Measurements from ENCODE around the gene LAYN. TPM values are rescaled to one million over a fixed set of nuclear protein-coding genes. Genes with fewer than 3 reads are reported as not detected.

Gene LAYN
- total RNA-seq, 2 experiments from 2014 or later, result 1.3 to 1.4 TPM

DNA sequence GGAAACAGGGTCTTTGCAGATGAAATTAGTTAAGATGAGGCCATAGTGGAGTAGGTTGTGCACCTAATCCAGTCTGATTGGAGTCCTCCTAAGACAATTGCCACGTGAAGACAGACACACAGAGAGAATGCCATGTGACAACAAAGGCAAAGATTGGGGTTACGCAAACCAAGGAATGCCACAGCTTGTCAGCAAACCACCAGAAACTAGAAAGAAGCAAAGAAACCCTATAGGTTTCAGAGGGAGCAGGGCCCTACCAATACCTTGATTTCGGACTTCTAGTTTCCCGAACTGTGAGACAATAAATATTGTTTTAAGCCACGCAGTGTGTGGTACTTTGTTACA lies 8.2 kb upstream of the LAYN start:
- no peak overlapping the region for H3K4me3 Mint-ChIP-seq
- H3K27me3 Mint-ChIP-seq, result peaks cover 25% of the 10 kb centered on the region
- intact Hi-C loops (cut with DNase I, micrococcal nuclease), result no loop called here
- no peak overlapping the region for H3K4me3 ChIP-seq (ENCODE audit: low read length)
- ChIA-PET POLR2A (no interaction called here), CTCF (interaction anchor here (0.6 kb wide), 1 partner anchor 23 kb away, joined by 3 read pairs; no protein-coding TSS in a partner anchor)
- TF ChIP-seq, protein P1, sequence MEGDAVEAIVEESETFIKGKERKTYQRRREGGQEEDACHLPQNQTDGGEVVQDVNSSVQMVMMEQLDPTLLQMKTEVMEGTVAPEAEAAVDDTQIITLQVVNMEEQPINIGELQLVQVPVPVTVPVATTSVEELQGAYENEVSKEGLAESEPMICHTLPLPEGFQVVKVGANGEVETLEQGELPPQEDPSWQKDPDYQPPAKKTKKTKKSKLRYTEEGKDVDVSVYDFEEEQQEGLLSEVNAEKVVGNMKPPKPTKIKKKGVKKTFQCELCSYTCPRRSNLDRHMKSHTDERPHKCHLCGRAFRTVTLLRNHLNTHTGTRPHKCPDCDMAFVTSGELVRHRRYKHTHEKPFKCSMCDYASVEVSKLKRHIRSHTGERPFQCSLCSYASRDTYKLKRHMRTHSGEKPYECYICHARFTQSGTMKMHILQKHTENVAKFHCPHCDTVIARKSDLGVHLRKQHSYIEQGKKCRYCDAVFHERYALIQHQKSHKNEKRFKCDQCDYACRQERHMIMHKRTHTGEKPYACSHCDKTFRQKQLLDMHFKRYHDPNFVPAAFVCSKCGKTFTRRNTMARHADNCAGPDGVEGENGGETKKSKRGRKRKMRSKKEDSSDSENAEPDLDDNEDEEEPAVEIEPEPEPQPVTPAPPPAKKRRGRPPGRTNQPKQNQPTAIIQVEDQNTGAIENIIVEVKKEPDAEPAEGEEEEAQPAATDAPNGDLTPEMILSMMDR (IDR thresholded peaks at IDR 0.05), result no peak
- H3K36me3 Mint-ChIP-seq (ENCODE audit: low read depth), result no peaks in the 10 kb centered on the region
- H3K27me3 ChIP-seq (ENCODE audit: control insufficient read depth in 1 of 2, insufficient read depth in 2 of 2, low read length in 2 of 2), result peaks cover 3 to 5% of the 10 kb centered on the region in 2 experiments
- H3K4me1 ChIP-seq (ENCODE audit: insufficient read depth, low read length), result no peaks in the 10 kb centered on the region
- no peaks in the 10 kb centered on the region for H3K9me3 Mint-ChIP-seq
- H3K36me3 ChIP-seq (ENCODE audit: insufficient read depth, low read length), result no peaks in the 10 kb centered on the region
- H3K27ac ChIP-seq (ENCODE audit: low read depth in 1 of 2, low read length in 2 of 2), result no peak overlapping the region
- H3K27ac Mint-ChIP-seq, result no peak overlapping the region
- ATAC-seq (ENCODE audit: poor library complexity), result no peak
- H3K4me1 Mint-ChIP-seq (ENCODE audit: low read depth), result peaks cover 10% of the 10 kb centered on the region
- no peak for DNase-seq
- no peaks in the 10 kb centered on the region for H3K9me3 ChIP-seq (ENCODE audit: control insufficient read depth in 1 of 2, insufficient read depth in 1 of 2, low read length in 2 of 2)

DNA sequence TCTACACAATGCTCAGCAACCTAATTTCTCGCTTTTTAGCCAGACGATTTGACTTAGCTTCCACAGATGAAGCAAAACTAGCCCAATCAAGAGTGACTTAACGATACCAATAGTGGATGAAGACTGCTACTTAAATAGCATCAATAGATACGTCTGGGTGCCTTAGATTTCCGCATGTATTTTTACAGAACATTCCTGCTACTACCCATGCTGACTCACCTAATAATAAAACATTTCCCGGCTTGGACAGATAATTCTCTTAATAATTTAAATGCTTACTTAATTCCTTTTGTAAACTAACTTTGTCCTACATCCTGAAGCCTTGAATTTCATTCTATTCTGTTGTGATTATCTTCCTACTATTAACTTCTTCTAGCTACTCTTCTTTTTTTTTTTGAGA lies 5.2 kb upstream of the LAYN start:
- H3K36me3 Mint-ChIP-seq (ENCODE audit: low read depth), result no peaks in the 10 kb centered on the region
- Histone ChIP-seq H3K36me3 (ENCODE audit: insufficient read depth, low read length) (no peaks in the 10 kb centered on the region), H3K27ac (ENCODE audit: low read depth in 1 of 2, low read length in 2 of 2) (no peak overlapping the region), H3K4me3 (ENCODE audit: low read length) (no peak overlapping the region), H3K27me3 (ENCODE audit: control insufficient read depth in 1 of 2, insufficient read depth in 2 of 2, low read length in 2 of 2) (peaks cover 16 to 25% of the 10 kb centered on the region in 2 experiments), H3K9me3 (ENCODE audit: control insufficient read depth in 1 of 2, insufficient read depth in 1 of 2, low read length in 2 of 2) (peaks cover 0 to 4% of the 10 kb centered on the region in 2 experiments), H3K4me1 (ENCODE audit: insufficient read depth, low read length) (peaks cover 5% of the 10 kb centered on the region)
- no peak for ATAC-seq (ENCODE audit: poor library complexity)
- TF ChIP-seq, protein P1 (IDR thresholded peaks at IDR 0.05), result no peak
- H3K4me1 Mint-ChIP-seq (ENCODE audit: low read depth), result peaks cover 14% of the 10 kb centered on the region
- H3K27ac Mint-ChIP-seq, result no peak overlapping the region
- CTCF ChIA-PET, result no interaction called here
- intact Hi-C loops (cut with DNase I, micrococcal nuclease), result no loop called here
- no peak overlapping the region for H3K4me3 Mint-ChIP-seq
- H3K9me3 Mint-ChIP-seq, result no peaks in the 10 kb centered on the region
- POLR2A ChIA-PET, result interaction anchor here (0.6 kb wide), 1 partner anchor 88 kb away, joined by 3 read pairs; no protein-coding TSS in a partner anchor
- peaks cover 50% of the 10 kb centered on the region for H3K27me3 Mint-ChIP-seq
- DNase-seq, result no peak

DNA sequence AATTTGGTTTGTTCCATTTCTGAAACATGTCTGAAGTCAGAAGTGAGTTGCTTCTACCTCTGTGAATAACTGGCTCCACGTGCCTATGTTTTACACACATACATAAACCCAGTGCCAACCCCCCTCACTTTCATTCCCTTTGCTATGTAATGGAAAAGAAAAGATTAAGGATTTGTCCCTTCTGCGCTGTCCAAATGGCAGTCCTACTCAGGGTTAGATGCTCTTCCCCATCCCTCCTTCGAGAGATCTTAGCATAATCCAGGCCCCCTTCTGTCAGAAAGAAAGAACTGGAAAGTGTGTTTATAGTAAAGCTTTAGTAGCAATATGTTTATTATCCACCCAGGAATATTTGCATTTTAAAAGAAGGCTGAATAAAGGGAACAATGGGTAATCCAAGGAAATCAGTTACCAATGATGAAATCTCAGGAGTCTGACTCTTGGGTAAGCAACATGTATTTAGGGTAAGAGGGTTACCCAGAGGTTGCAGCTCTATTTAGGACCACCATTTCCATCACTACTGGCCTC lies 3.1 kb upstream of the LAYN start:
- ChIA-PET POLR2A (interaction anchor here (1.3 kb wide), 1 partner anchor 25 kb away, joined by 3 read pairs; no protein-coding TSS in a partner anchor), CTCF (no interaction called here)
- H3K27me3 Mint-ChIP-seq, result peaks cover 61% of the 10 kb centered on the region
- no peak for DNase-seq
- no peaks in the 10 kb centered on the region for H3K36me3 Mint-ChIP-seq (ENCODE audit: low read depth)
- Histone ChIP-seq H3K9me3 (ENCODE audit: control insufficient read depth in 1 of 2, insufficient read depth in 1 of 2, low read length in 2 of 2) (peaks cover 0 to 11% of the 10 kb centered on the region in 2 experiments), H3K36me3 (ENCODE audit: insufficient read depth, low read length) (no peaks in the 10 kb centered on the region), H3K4me1 (ENCODE audit: insufficient read depth, low read length) (peaks cover 18% of the 10 kb centered on the region), H3K27me3 (ENCODE audit: control insufficient read depth in 1 of 2, insufficient read depth in 2 of 2, low read length in 2 of 2) (peaks cover 27 to 40% of the 10 kb centered on the region in 2 experiments), H3K27ac (ENCODE audit: low read depth in 1 of 2, low read length in 2 of 2) (no peak overlapping the region), H3K4me3 (ENCODE audit: low read length) (no peak overlapping the region)
- TF ChIP-seq, protein P1 (IDR thresholded peaks at IDR 0.05), result no peak
- H3K27ac Mint-ChIP-seq, result no peak overlapping the region
- H3K4me1 Mint-ChIP-seq (ENCODE audit: low read depth), result peaks cover 20% of the 10 kb centered on the region
- H3K9me3 Mint-ChIP-seq, result no peaks in the 10 kb centered on the region
- no peak for ATAC-seq (ENCODE audit: poor library complexity)
- intact Hi-C loops (cut with DNase I, micrococcal nuclease), result no loop called here
- H3K4me3 Mint-ChIP-seq, result no peak overlapping the region
